ENCODE measurements around the gene NECAB3.
"Not testable (repeated sequence)": the region's sequence is repeated elsewhere in the genome, so short reads cannot be mapped to it uniquely, and the experiment has no call there.

NECAB3 gene

GRCh38 chr20:33648396-33649004, 25.7 kb downstream of the NECAB3 start:
- no peak for DNase-seq

GRCh38 chr20:33647603-33648395, 26.4 kb downstream of the NECAB3 start:
- no peak for DNase-seq

GRCh38 chr20:33646959-33647602, 27.1 kb downstream of the NECAB3 start:
- not testable (repeated sequence) for DNase-seq

GRCh38 chr20:33646191-33646590, 28.0 kb downstream of the NECAB3 start:
- no peak for DNase-seq

GRCh38 chr20:33645396-33645795, 28.8 kb downstream of the NECAB3 start:
- DNase-seq = no peak

- DNase-seq = no peak
Measured at GRCh38 chr20:33645072-33645358, 29.2 kb downstream of the NECAB3 start.

GRCh38 chr20:33644313-33645071, 29.7 kb downstream of the NECAB3 start:
- DNase-seq = no peak

- DNase-seq = peak; percentile 22
Measured at GRCh38 chr20:33640287-33640686, 33.9 kb downstream of the NECAB3 start.

- peak; percentile 22 for DNase-seq
Measured at GRCh38 chr20:33636776-33637175, 37.5 kb downstream of the NECAB3 start.

GRCh38 chr20:33635341-33635740, 38.9 kb downstream of the NECAB3 start:
- no peak for DNase-seq

- not testable (repeated sequence) for DNase-seq
Measured at GRCh38 chr20:33631910-33632309, 42.3 kb downstream of the NECAB3 start.

- no peak for DNase-seq
Measured at GRCh38 chr20:33630507-33630906, 43.7 kb downstream of the NECAB3 start.

- DNase-seq = no peak
Measured at GRCh38 chr20:33629979-33630378, 44.2 kb downstream of the NECAB3 start.

GRCh38 chr20:33629533-33629932, 44.7 kb downstream of the NECAB3 start:
- DNase-seq = no peak

- no peak for DNase-seq
Measured at GRCh38 chr20:33627577-33628216, 46.5 kb downstream of the NECAB3 start.

GRCh38 chr20:33626190-33626589, 48.0 kb downstream of the NECAB3 start:
- no peak for DNase-seq

GRCh38 chr20:33624399-33624798, 49.8 kb downstream of the NECAB3 start:
- no peak for DNase-seq

- no peak for DNase-seq
Measured at GRCh38 chr20:33622705-33623365, 51.4 kb downstream of the NECAB3 start.

GRCh38 chr20:33621717-33622400, 52.4 kb downstream of the NECAB3 start:
- no peak for DNase-seq

- DNase-seq = no peak
Measured at GRCh38 chr20:33612001-33612400, 62.2 kb downstream of the NECAB3 start.

- DNase-seq = no peak
Measured at GRCh38 chr20:33611106-33611505, 63.1 kb downstream of the NECAB3 start.

- no peak for DNase-seq
Measured at GRCh38 chr20:33609504-33609903, 64.7 kb downstream of the NECAB3 start.
